GM12874 (cell line): ENCODE data around the gene GRIN1.

ENCODE experiments used
- CTCF ChIP-seq: IDR thresholded peaks from 2 replicates; pipeline ENCODE4 v1.5.1; 2011; ENCODE audit warnings: low read depth, mild to moderate bottlenecking, control low read depth, low read length, moderate library complexity; ENCODE audit not compliant: insufficient read depth

Gene GRIN1

GRCh38 chr9:137191245-137191644, 52.3 kb downstream of the GRIN1 start:
- no peak for TF ChIP-seq CTCF

- TF ChIP-seq CTCF = no peak
These were observed 52.9 kb downstream of the GRIN1 start for GRCh38 chr9:137191691-137192447.

- TF ChIP-seq CTCF = no peak
These were observed 53.5 kb downstream of the GRIN1 start for GRCh38 chr9:137192448-137192780.

- TF ChIP-seq CTCF = no peak
These were observed 53.9 kb downstream of the GRIN1 start for GRCh38 chr9:137192859-137193258.

- no peak for TF ChIP-seq CTCF
These were observed 54.8 kb downstream of the GRIN1 start for GRCh38 chr9:137193771-137194170.

- no peak for TF ChIP-seq CTCF
These were observed 55.4 kb downstream of the GRIN1 start for GRCh38 chr9:137194388-137194787.

- no peak for TF ChIP-seq CTCF
These were observed 56.0 kb downstream of the GRIN1 start for GRCh38 chr9:137194909-137195308.
